GM18873 (cell line): ENCODE measurements around the gene GDPD2.

Experiments
- ATAC-seq: cut with Tn5 transposase; IDR thresholded peaks from one replicate; pipeline ENCODE4 v1.9.1; 2021; ENCODE audit warnings: mild to moderate bottlenecking, moderate library complexity, moderate number of reproducible peaks; ENCODE audit not compliant: unreplicated experiment, low FRiP score

Gene GDPD2

GRCh38 chrX:70468709-70469108 lies 45.6 kb downstream of the GDPD2 start:
- ATAC-seq, result no peak

GRCh38 chrX:70470850-70471289 lies 47.8 kb downstream of the GDPD2 start:
- ATAC-seq, result no peak

GRCh38 chrX:70476166-70476933 lies 53.2 kb downstream of the GDPD2 start:
- no peak for ATAC-seq

GRCh38 chrX:70476934-70477733 lies 54.0 kb downstream of the GDPD2 start:
- no peak for ATAC-seq

GRCh38 chrX:70477734-70478075 lies 54.6 kb downstream of the GDPD2 start:
- no peak for ATAC-seq

- ATAC-seq, result no peak
These were observed 55.6 kb downstream of the GDPD2 start for GRCh38 chrX:70478526-70479245.

GRCh38 chrX:70479247-70479921 lies 56.3 kb downstream of the GDPD2 start:
- no peak for ATAC-seq

- no peak for ATAC-seq
These were observed 57.0 kb downstream of the GDPD2 start for GRCh38 chrX:70479922-70480659.

- no peak for ATAC-seq
These were observed 57.5 kb downstream of the GDPD2 start for GRCh38 chrX:70480660-70481018.

GRCh38 chrX:70481471-70482270 lies 58.6 kb downstream of the GDPD2 start:
- ATAC-seq, result no peak

GRCh38 chrX:70482300-70482699 lies 59.2 kb downstream of the GDPD2 start:
- ATAC-seq, result no peak
